H1 (cell line): Measurements from ENCODE around the gene LCE4A. TPM values are rescaled to one million over a fixed set of nuclear protein-coding genes. Genes with fewer than 3 reads are reported as not detected.

Experiments
- CTCF ChIA-PET: fragments of 300-600 bp; sonication (Branson Sonifier 250); formaldehyde crosslinking; loops from one replicate; lab custom pipeline; 2021; ENCODE audit not compliant: partially characterized antibody; lab: Charles Lee
- POLR2A ChIA-PET: fragments of 300-600 bp; sonication (Branson Sonifier 250); formaldehyde crosslinking; loops from one replicate; lab custom pipeline; 2021; ENCODE audit warnings: inconsistent platforms; ENCODE audit not compliant: partially characterized antibody; lab: Charles Lee
- DNase-seq, 2 experiments: peaks; one replicate each; pipeline versions ENCODE4 v3.0.0 to v3.0.0-alpha.2; 2010 to 2022; ENCODE audit warnings: low spot score in 2 of 2, low read depth in 1 of 2, mixed read lengths in 1 of 2
- FAIRE-seq: peaks from 2 replicates; lab custom pipeline; 2011; peaks lifted over from hg19 to GRCh38; lab: Jason Lieb, UNC
- H2AFZ ChIP-seq: 2 replicates; pipeline ENCODE4 v1.8.1; 2012; ENCODE audit warnings: low read length, inconsistent platforms
- H2AK5ac ChIP-seq: 2 replicates; pipeline ENCODE4 v1.6.1; 2013; ENCODE audit warnings: low read depth, low read length
- H2BK120ac ChIP-seq: replicated peaks from 2 replicates; pipeline ENCODE3; 2013; ENCODE audit warnings: low read depth, low read length, inconsistent platforms
- H2BK12ac ChIP-seq: 2 replicates; pipeline ENCODE4 v1.6.1; 2013; ENCODE audit warnings: low read depth, low read length
- H2BK15ac ChIP-seq: 2 replicates; pipeline ENCODE4 v1.6.1; 2013; ENCODE audit warnings: low read length
- H2BK20ac ChIP-seq: 2 replicates; pipeline ENCODE4 v1.6.1; 2013; ENCODE audit warnings: low read length
- H2BK5ac ChIP-seq: 2 replicates; pipeline ENCODE4 v1.6.1; 2013; ENCODE audit warnings: low read depth, low read length
- H3K14ac ChIP-seq: 2 replicates; pipeline ENCODE4 v1.6.1; 2013; ENCODE audit warnings: inconsistent platforms; ENCODE audit not compliant: insufficient read length
- H3K18ac ChIP-seq: 2 replicates; pipeline ENCODE4 v1.6.1; 2013; ENCODE audit warnings: low read length; ENCODE audit errors: extremely low read depth
- H3K23ac ChIP-seq: 2 replicates; pipeline ENCODE4 v1.6.1; 2013; ENCODE audit warnings: inconsistent platforms; ENCODE audit not compliant: insufficient read length
- H3K23me2 ChIP-seq: 2 replicates; pipeline ENCODE4 v1.6.1; 2013; ENCODE audit warnings: low read depth, low read length
- H3K27ac ChIP-seq: 2 replicates; pipeline ENCODE4 v1.6.1; 2011; ENCODE audit warnings: low read depth, low read length, inconsistent platforms
- H3K27me3 ChIP-seq, 4 experiments: replicated peaks in 1 of 4; 1 replicate in 1 of 4; 2 replicates in 3 of 4; pipeline versions ENCODE4 v1.6.1 to v1.8.1; 2011 to 2013; ENCODE audit warnings: low read length in 3 of 4, mild to moderate bottlenecking in 3 of 4, inconsistent platforms in 2 of 4, mixed read lengths in 2 of 4, moderate library complexity in 1 of 4; ENCODE audit not compliant: control insufficient read depth in 3 of 4, insufficient read depth in 3 of 4; ENCODE audit errors: extremely low read depth in 1 of 4
- H3K36me3 ChIP-seq, 4 experiments: 2 replicates each; pipeline versions ENCODE4 v1.6.1 to v1.8.1; 2011 to 2013; ENCODE audit warnings: mild to moderate bottlenecking in 4 of 4, low read length in 3 of 4, moderate library complexity in 2 of 4, control low read depth in 1 of 4, inconsistent platforms in 1 of 4; ENCODE audit not compliant: insufficient read depth in 4 of 4, control insufficient read depth in 2 of 4
- H3K4ac ChIP-seq: replicated peaks from 2 replicates; pipeline ENCODE3; 2013; ENCODE audit warnings: low read length, low read depth, mixed read lengths, inconsistent platforms; ENCODE audit not compliant: insufficient read length
- H3K4me1 ChIP-seq, 4 experiments: replicated peaks in 1 of 4; 1 replicate in 1 of 4; 2 replicates in 3 of 4; pipeline versions ENCODE4 v1.6.1 to v1.8.1; 2011 to 2013; ENCODE audit warnings: low read length in 3 of 4, inconsistent platforms in 2 of 4, mixed read lengths in 1 of 4; ENCODE audit not compliant: insufficient read depth in 4 of 4, control insufficient read depth in 3 of 4
- H3K4me2 ChIP-seq, 2 experiments: 2 replicates each; pipeline versions ENCODE4 v1.6.1 to v1.8.1; 2011 to 2013; ENCODE audit warnings: low read depth in 2 of 2, low read length in 2 of 2, control low read depth in 1 of 2, inconsistent platforms in 1 of 2, mild to moderate bottlenecking in 1 of 2; ENCODE audit not compliant: insufficient read depth in 1 of 2
- H3K4me3 ChIP-seq, 4 experiments: fragments of 200-600, 300-600 bp in 1 of 4; sonication (generic), shearing (Covaris generic), sonication (Bioruptor Twin) in 1 of 4; 2 replicates each; pipeline versions ENCODE4 v1.5.1 to v1.8.1; 2011 to 2016; ENCODE audit warnings: low read length in 4 of 4, low read depth in 3 of 4, control low read depth in 2 of 4, inconsistent platforms in 2 of 4, mild to moderate bottlenecking in 2 of 4, mixed read lengths in 1 of 4, moderate library complexity in 1 of 4; ENCODE audit not compliant: insufficient read depth in 2 of 4; ENCODE audit errors: extremely low read depth in 1 of 4
- H3K56ac ChIP-seq: replicated peaks from 2 replicates; pipeline ENCODE3; 2013; ENCODE audit warnings: low read depth, mild to moderate bottlenecking, mixed read lengths, low read length, inconsistent platforms; ENCODE audit not compliant: insufficient read length
- H3K79me1 ChIP-seq: 2 replicates; pipeline ENCODE4 v1.6.1; 2013; ENCODE audit warnings: low read depth, low read length, control low read depth
- H3K79me2 ChIP-seq, 2 experiments: 2 replicates each; pipeline versions ENCODE4 v1.6.1 to v1.8.1; 2012 to 2013; ENCODE audit warnings: low read length in 2 of 2, mild to moderate bottlenecking in 2 of 2, inconsistent platforms in 1 of 2; ENCODE audit not compliant: insufficient read depth in 2 of 2, control insufficient read depth in 1 of 2
- H3K9ac ChIP-seq, 4 experiments: replicated peaks in 1 of 4; 1 replicate in 1 of 4; 2 replicates in 3 of 4; pipeline versions ENCODE4 v1.6.1 to v1.8.1; 2011 to 2013; ENCODE audit warnings: low read depth in 3 of 4, low read length in 3 of 4, control low read depth in 2 of 4, mild to moderate bottlenecking in 2 of 4, moderate library complexity in 2 of 4, inconsistent platforms in 1 of 4; ENCODE audit errors: extremely low read depth in 1 of 4
- H3K9me3 ChIP-seq, 2 experiments: 2 replicates each; pipeline versions ENCODE4 v1.6.1 to v1.8.1; 2012 to 2013; ENCODE audit warnings: mild to moderate bottlenecking in 2 of 2, moderate library complexity in 2 of 2, control low read depth in 1 of 2, inconsistent platforms in 1 of 2, low read depth in 1 of 2, low read length in 1 of 2, mixed read lengths in 1 of 2; ENCODE audit not compliant: insufficient read depth in 2 of 2
- H4K20me1 ChIP-seq, 2 experiments: replicated peaks in 1 of 2; 2 replicates each; pipeline versions ENCODE3 to v1.8.1; 2011 to 2013; ENCODE audit warnings: inconsistent platforms in 2 of 2, low read length in 2 of 2, mild to moderate bottlenecking in 1 of 2; ENCODE audit not compliant: insufficient read depth in 2 of 2, control insufficient read depth in 1 of 2
- H4K5ac ChIP-seq: 2 replicates; pipeline ENCODE4 v1.6.1; 2013; ENCODE audit warnings: low read length, low read depth, mixed read lengths, inconsistent platforms; ENCODE audit not compliant: insufficient read length
- H4K8ac ChIP-seq: 2 replicates; pipeline ENCODE4 v1.8.0; 2013; ENCODE audit warnings: mild to moderate bottlenecking, moderate library complexity, low read length, inconsistent platforms; ENCODE audit not compliant: insufficient read depth; ENCODE audit errors: extremely low read depth
- H4K91ac ChIP-seq: replicated peaks from 2 replicates; pipeline ENCODE3; 2013; ENCODE audit warnings: low read length, mixed read lengths, inconsistent platforms; ENCODE audit not compliant: insufficient read length
- BRCA1 ChIP-seq: IDR thresholded peaks from 2 replicates; pipeline ENCODE4 v1.6.1; 2012; ENCODE audit warnings: low read depth, low read length, improper control_type of control experiment
- KDM5A ChIP-seq: fragments of 200-600 bp; IDR thresholded peaks from 2 replicates; pipeline ENCODE4 v1.7.1; 2012; ENCODE audit warnings: mild to moderate bottlenecking, low read length, inconsistent platforms, mixed read lengths
- TCF12 ChIP-seq: IDR thresholded peaks from 2 replicates; pipeline ENCODE4 v1.6.1; 2011; ENCODE audit warnings: low read depth, mild to moderate bottlenecking, low read length
- ZNF274 ChIP-seq: IDR thresholded peaks from 2 replicates; pipeline ENCODE4 v1.7.0; 2012; ENCODE audit warnings: low read length, borderline replicate concordance; ENCODE audit errors: extremely low read depth
- WGBS, 2 experiments: shearing (Covaris generic) in 1 of 2; methylation state at CpG; one replicate each; pipeline versions ENCODE4 v1.1.6 to v1.1.7; 2013 to 2015; ENCODE audit warnings: low lambda C conversion rate in 2 of 2, mixed read lengths in 2 of 2, inconsistent platforms in 1 of 2, low coverage in 1 of 2, missing lambda C conversion rate in 1 of 2; ENCODE audit not compliant: insufficient replicate concordance in 2 of 2, insufficient coverage in 1 of 2, insufficient read length in 1 of 2; ENCODE audit errors: extremely low coverage in 1 of 2, missing lambda C conversion rate in 1 of 2; 5-methylcytosine and 5-hydroxymethylcytosine counted together
- polyA plus RNA-seq, 7 experiments: library from polyadenylated mRNA; depleted of rRNA in 3 of 7; stranded (reverse) in 5 of 7; unstranded in 2 of 7; fragments of >200 nt in 5 of 7; fragments of 200-250 nt in 2 of 7; gene quantifications; 1 replicate in 5 of 7; 2 replicates in 1 of 7; 4 replicates in 1 of 7; pipeline versions ENCODE4 v1.2.1 to v1.2.3, GENCODE V29; 2011 to 2013; ENCODE audit warnings: missing spikeins in 2 of 7, mixed read lengths in 2 of 7
- total RNA-seq: library from RNA; stranded (reverse); fragmentation: NEBNext Ultra II Directional; extraction: Animal tissue kit (Norgen Biotek cat#: 25700); gene quantifications from 2 replicates; pipeline ENCODE4 v1.2.1, GENCODE V29; 2021
- TF ChIP-seq, protein P1 (sequence below), 3 experiments: IDR thresholded peaks; 1 replicate in 2 of 3; 2 replicates in 1 of 3; pipeline versions ENCODE4 v1.5.1 to v1.6.1; 2011; ENCODE audit warnings: low read length in 3 of 3, mild to moderate bottlenecking in 3 of 3, inconsistent platforms in 2 of 3, low read depth in 1 of 3, moderate library complexity in 1 of 3; ENCODE audit not compliant: insufficient read depth in 1 of 3; ENCODE audit errors: control extremely low read depth in 1 of 3

LCE4A gene
- total and polyA plus RNA-seq, 2 of the 8 experiments (the other 6 are each of a cell fraction or from before 2014, with no cell fraction given) = not detected

GRCh38 chr1:152743371-152744145 is 35.6 kb downstream of the LCE4A start:
- Histone ChIP-seq H3K9ac (no peak overlapping the region), H3K79me1 (no peaks in the 10 kb centered on the region), H2AFZ (no peak overlapping the region), H3K4ac (no peak overlapping the region), H4K5ac (no peak overlapping the region), H3K56ac (no peak overlapping the region), H3K23me2 (no peaks in the 10 kb centered on the region), H3K14ac (no peak overlapping the region), H4K91ac (no peak overlapping the region), H2AK5ac (no peak overlapping the region), H3K36me3 (no peaks in the 10 kb centered on the region; a peak in 1 of 8 replicates), H3K4me3 (no peak overlapping the region), H4K8ac (no peak overlapping the region), H3K18ac (no peak overlapping the region), H2BK15ac (no peak overlapping the region), H3K4me2 (no peak overlapping the region), H3K27me3 (no peaks in the 10 kb centered on the region), H3K79me2 (no peaks in the 10 kb centered on the region), H3K27ac (no peak overlapping the region), H3K4me1 (no peaks in the 10 kb centered on the region), H2BK120ac (no peak overlapping the region), H2BK12ac (no peak overlapping the region), H3K9me3 (peaks cover 80 to 90% of the 10 kb centered on the region in 2 experiments), H2BK20ac (no peak overlapping the region), H4K20me1 (no peaks in the 10 kb centered on the region), H3K23ac (no peak overlapping the region), H2BK5ac (no peak overlapping the region)
- no peak for FAIRE-seq
- WGBS, 2 experiments = 65% methylated on average over 2 of the region's 2 CpGs; no CpG with 5 or more reads in 1 of the 2 experiments
- ChIA-PET POLR2A (no interaction called here), CTCF (no interaction called here)
- no peak for DNase-seq
- TF ChIP-seq BRCA1 (no peak), ZNF274 (no peak), KDM5A (no peak), TCF12 (no peak)
- TF ChIP-seq, protein P1, sequence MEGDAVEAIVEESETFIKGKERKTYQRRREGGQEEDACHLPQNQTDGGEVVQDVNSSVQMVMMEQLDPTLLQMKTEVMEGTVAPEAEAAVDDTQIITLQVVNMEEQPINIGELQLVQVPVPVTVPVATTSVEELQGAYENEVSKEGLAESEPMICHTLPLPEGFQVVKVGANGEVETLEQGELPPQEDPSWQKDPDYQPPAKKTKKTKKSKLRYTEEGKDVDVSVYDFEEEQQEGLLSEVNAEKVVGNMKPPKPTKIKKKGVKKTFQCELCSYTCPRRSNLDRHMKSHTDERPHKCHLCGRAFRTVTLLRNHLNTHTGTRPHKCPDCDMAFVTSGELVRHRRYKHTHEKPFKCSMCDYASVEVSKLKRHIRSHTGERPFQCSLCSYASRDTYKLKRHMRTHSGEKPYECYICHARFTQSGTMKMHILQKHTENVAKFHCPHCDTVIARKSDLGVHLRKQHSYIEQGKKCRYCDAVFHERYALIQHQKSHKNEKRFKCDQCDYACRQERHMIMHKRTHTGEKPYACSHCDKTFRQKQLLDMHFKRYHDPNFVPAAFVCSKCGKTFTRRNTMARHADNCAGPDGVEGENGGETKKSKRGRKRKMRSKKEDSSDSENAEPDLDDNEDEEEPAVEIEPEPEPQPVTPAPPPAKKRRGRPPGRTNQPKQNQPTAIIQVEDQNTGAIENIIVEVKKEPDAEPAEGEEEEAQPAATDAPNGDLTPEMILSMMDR (IDR thresholded peaks at IDR 0.05; ENCODE audit: control extremely low read depth in 1 of 3, insufficient read depth in 1 of 3, low read depth in 1 of 3, low read length in 3 of 3) = no peak
